Breast epithelium (tissue), 4 donors: Measurements from ENCODE around the gene TEX13A. TPM values are rescaled to one million over a fixed set of nuclear protein-coding genes. Genes with fewer than 3 reads are reported as not detected.

ENCODE experiments used
- DNase-seq, 2 donors: peaks; one replicate each; pipeline ENCODE4 v3.0.0-alpha.2; 2019; ENCODE audit warnings: low spot score in 2 of 2
- H3K27ac ChIP-seq, 2 donors: fragments of 200-600 bp; sonication (generic) in 1 of 2; one replicate each; pipeline ENCODE4 v1.5.1; 2016 to 2019; ENCODE audit warnings: mild to moderate bottlenecking in 1 of 2
- H3K27me3 ChIP-seq, 2 donors: fragments of 200-600 bp; sonication (generic) in 1 of 2; one replicate each; pipeline versions ENCODE4 v1.5.1 to v1.6.0; 2017 to 2019; ENCODE audit warnings: control low read depth in 1 of 2, mild to moderate bottlenecking in 1 of 2
- H3K36me3 ChIP-seq: fragments of 200-600 bp; one replicate; pipeline ENCODE4 v1.5.1; 2019
- H3K4me1 ChIP-seq, 2 donors: fragments of 200-600 bp; sonication (generic); one replicate each; pipeline ENCODE4 v1.5.1; 2016 to 2019; ENCODE audit warnings: control low read depth in 1 of 2
- H3K4me3 ChIP-seq, 3 donors: fragments of 200-600 bp; sonication (generic); 1 replicate in 2 of 3; 2 replicates in 1 of 3; pipeline ENCODE4 v1.5.1; 2016 to 2019; ENCODE audit warnings: mild to moderate bottlenecking in 3 of 3, moderate library complexity in 2 of 3
- H3K9me3 ChIP-seq, 2 donors: fragments of 200-600 bp; sonication (generic) in 1 of 2; one replicate each; pipeline ENCODE4 v1.5.1; 2016 to 2019; ENCODE audit warnings: control low read depth in 1 of 2
- CTCF ChIP-seq, 3 donors: fragments of 450-650 bp; IDR thresholded peaks; one replicate each; pipeline ENCODE4 v1.5.1; 2016 to 2017; ENCODE audit warnings: antibody characterized with exemption in 3 of 3, mild to moderate bottlenecking in 3 of 3, moderate library complexity in 3 of 3
- POLR2A ChIP-seq: fragments of 450-650 bp; IDR thresholded peaks from one replicate; pipeline ENCODE4 v1.6.1; 2016; ENCODE audit warnings: antibody characterized with exemption, mild to moderate bottlenecking, moderate library complexity
- POLR2AphosphoS5 ChIP-seq, 3 donors: sonication (generic); formaldehyde crosslinking; IDR thresholded peaks; one replicate each; pipeline ENCODE4 v1.6.1; 2017; ENCODE audit warnings: antibody characterized with exemption in 3 of 3
- intact Hi-C: fragments of 100-400 bp; cut with DNase I; formaldehyde crosslinking; loops from one replicate; pipeline ENCODE4 v1.15.1; 2023; ENCODE audit warnings: low total_unique reads
- total RNA-seq, 3 donors: library from RNA; depleted of rRNA; stranded (reverse); fragments of >200 nt; gene quantifications; one replicate each; pipeline ENCODE4 v1.1.0, GENCODE V29; 2016

The TEX13A gene
- total RNA-seq, 3 donors from 2014 or later: not detected

GRCh38 chrX:105189093-105189492 lies 31.4 kb downstream of the TEX13A start:
- H3K27me3 ChIP-seq: peaks cover 0 to 39% of the 10 kb centered on the region in 2 donors
- no peaks in the 10 kb centered on the region for H3K4me1 ChIP-seq
- no peak overlapping the region for H3K27ac ChIP-seq
- intact Hi-C loops: no loop called here
- no peak for DNase-seq
- no peaks in the 10 kb centered on the region for H3K36me3 ChIP-seq
- TF ChIP-seq POLR2AphosphoS5 (IDR thresholded peaks at IDR 0.05) (no peak), POLR2A (no peak), CTCF (IDR thresholded peaks at IDR 0.05) (no peak)
- H3K4me3 ChIP-seq: no peak overlapping the region
- H3K9me3 ChIP-seq: no peaks in the 10 kb centered on the region

GRCh38 chrX:105179644-105180043 lies 40.9 kb downstream of the TEX13A start:
- Histone ChIP-seq H3K9me3 (peaks cover 3 to 21% of the 10 kb centered on the region in 2 donors), H3K27me3 (peaks cover 0 to 38% of the 10 kb centered on the region in 2 donors), H3K4me3 (no peak overlapping the region), H3K36me3 (no peaks in the 10 kb centered on the region), H3K27ac (no peak overlapping the region), H3K4me1 (no peaks in the 10 kb centered on the region)
- TF ChIP-seq CTCF (IDR thresholded peaks at IDR 0.05): no peak
- no peak for TF ChIP-seq POLR2AphosphoS5 (IDR thresholded peaks at IDR 0.05)
- no peak for TF ChIP-seq POLR2A
- intact Hi-C loops: no loop called here
- DNase-seq: no peak

- H3K9me3 ChIP-seq: no peaks in the 10 kb centered on the region
These were observed 47.4 kb downstream of the TEX13A start for GRCh38 chrX:105173071-105173470.

More at GRCh38 chrX:105173071-105173470, 47.4 kb downstream of the TEX13A start:
- no peaks in the 10 kb centered on the region for H3K4me1 ChIP-seq
- peaks cover 0 to 51% of the 10 kb centered on the region in 2 donors for H3K27me3 ChIP-seq
- H3K4me3 ChIP-seq: no peak overlapping the region
- no peak overlapping the region for H3K27ac ChIP-seq
- TF ChIP-seq CTCF (IDR thresholded peaks at IDR 0.05): no peak
- no peak for TF ChIP-seq POLR2A
- TF ChIP-seq POLR2AphosphoS5 (IDR thresholded peaks at IDR 0.05): no peak
- H3K36me3 ChIP-seq: no peaks in the 10 kb centered on the region
- intact Hi-C loops: no loop called here
- DNase-seq: no peak
